CD4-positive, alpha-beta T cell (primary cell): Measurements from ENCODE around the gene MSH3. TPM values are rescaled to one million over a fixed set of nuclear protein-coding genes. Genes with fewer than 3 reads are reported as not detected.
"Not testable (repeated sequence)": the region's sequence is repeated elsewhere in the genome, so short reads cannot be mapped to it uniquely, and the experiment has no call there.

Experiments used
- ATAC-seq: fragments of 200-7000 bp; cut with Tn5 transposase; one replicate; pipeline ENCODE4 v1.10.0; 2022; ENCODE audit warnings: mild to moderate bottlenecking; ENCODE audit not compliant: poor library complexity
- CTCF ChIA-PET: fragments of 350-600 bp; sonication (Branson Sonifier 250); formaldehyde crosslinking; loops from one replicate; lab custom pipeline; 2021; ENCODE audit warnings: antibody characterized with exemption, inconsistent platforms; lab: Charles Lee
- POLR2A ChIA-PET: fragments of 350-600 bp; sonication (Branson Sonifier 250); formaldehyde crosslinking; loops from one replicate; lab custom pipeline; 2021; ENCODE audit warnings: antibody characterized with exemption, inconsistent platforms; lab: Charles Lee
- DNase-seq, 14 experiments: peaks; one replicate each; pipeline ENCODE4 v3.0.0-alpha.2; 2013 to 2020; ENCODE audit warnings: mixed read lengths in 2 of 14
- H3K27ac ChIP-seq, 2 donors: one replicate each; pipeline versions ENCODE4 v1.5.1 to v1.7.0; 2013; ENCODE audit warnings: low read length in 2 of 2, low read depth in 1 of 2, mild to moderate bottlenecking in 1 of 2
- H3K27me3 ChIP-seq, 2 experiments: 1 replicate in 1 of 2; 2 replicates in 1 of 2; pipeline versions ENCODE4 v1.6.1 to v1.7.0; 2013; ENCODE audit warnings: low read length in 2 of 2, control low read depth in 1 of 2, mild to moderate bottlenecking in 1 of 2, moderate library complexity in 1 of 2; ENCODE audit not compliant: insufficient read depth in 2 of 2, control insufficient read depth in 1 of 2
- H3K36me3 ChIP-seq: one replicate; pipeline ENCODE4 v1.6.1; 2013; ENCODE audit warnings: low read length, control low read depth; ENCODE audit not compliant: insufficient read depth
- H3K4me1 ChIP-seq: one replicate; pipeline ENCODE4 v1.6.1; 2013; ENCODE audit warnings: low read length, control low read depth; ENCODE audit not compliant: insufficient read depth
- H3K4me3 ChIP-seq: one replicate; pipeline ENCODE4 v1.5.1; 2013; ENCODE audit warnings: mild to moderate bottlenecking, low read length, moderate library complexity
- H3K9me3 ChIP-seq, 2 experiments: 1 replicate in 1 of 2; 2 replicates in 1 of 2; pipeline versions ENCODE4 v1.6.1 to v1.7.0; 2013; ENCODE audit warnings: low read length in 2 of 2, mild to moderate bottlenecking in 2 of 2, control low read depth in 1 of 2, moderate library complexity in 1 of 2; ENCODE audit not compliant: control insufficient read depth in 1 of 2, insufficient read depth in 1 of 2
- H3K27ac Mint-ChIP-seq: one replicate; pipeline ENCODE4 v1.8.0; 2020; ENCODE audit warnings: mixed read lengths
- H3K27me3 Mint-ChIP-seq: one replicate; pipeline ENCODE4 v1.8.0; 2021; ENCODE audit warnings: mixed read lengths
- H3K36me3 Mint-ChIP-seq: one replicate; pipeline ENCODE4 v1.8.0; 2021; ENCODE audit warnings: low read depth, mixed read lengths
- H3K4me1 Mint-ChIP-seq: one replicate; pipeline ENCODE4 v1.8.0; 2021; ENCODE audit warnings: low read depth, mixed read lengths
- H3K4me3 Mint-ChIP-seq: one replicate; pipeline ENCODE4 v1.8.0; 2020; ENCODE audit warnings: mild to moderate bottlenecking, mixed read lengths
- H3K9me3 Mint-ChIP-seq: one replicate; pipeline ENCODE4 v1.8.0; 2020; ENCODE audit warnings: mixed read lengths
- intact Hi-C, 2 experiments: fragments of 100-400 bp; cut with DNase I in 1 of 2; cut with micrococcal nuclease in 1 of 2; formaldehyde crosslinking; loops; one replicate each; pipeline versions ENCODE4 v1.15.1 to v1.9.0; 2023 to 2025; cut with DNase I, micrococcal nuclease
- total RNA-seq, 174 experiments: library from RNA in 2 of 174; stranded (reverse) in 2 of 174; gene quantifications; one replicate each; pipeline ENCODE4 v1.2.3 and lab custom pipeline; 2021 to 2026
- TF ChIP-seq, protein P1 (sequence below): fragments of 200-600 bp; IDR thresholded peaks from one replicate; pipeline ENCODE4 v1.8.0; 2022; ENCODE audit warnings: antibody characterized with exemption, mild to moderate bottlenecking

MSH3 gene
- total RNA-seq, 2 experiments from 2014 or later, result 11.3 to 13.0 TPM

DNA sequence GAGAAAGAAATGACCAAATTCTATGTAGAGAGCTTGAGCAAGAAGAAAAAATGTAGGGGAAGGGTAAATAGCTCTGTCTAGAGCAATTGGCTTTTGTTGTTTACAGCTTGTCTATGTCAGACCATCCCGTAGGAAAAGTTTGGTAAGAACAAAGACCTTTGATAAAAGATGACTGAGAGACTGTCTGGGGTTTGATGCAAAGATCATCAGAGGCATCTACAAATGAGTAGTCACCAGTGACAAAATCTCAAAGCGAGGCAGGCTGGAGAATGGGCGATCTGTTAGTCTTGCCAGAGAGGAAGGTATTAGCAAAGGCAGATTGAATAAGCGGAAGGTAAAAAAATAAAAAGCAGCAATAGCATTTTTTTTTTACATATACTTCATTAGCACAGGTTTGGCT, 180.7 kb downstream of the MSH3 start:
- H3K4me1 ChIP-seq, result no peaks in the 10 kb centered on the region
- H3K9me3 ChIP-seq, result no peaks in the 10 kb centered on the region
- no peaks in the 10 kb centered on the region for H3K4me1 Mint-ChIP-seq
- CTCF ChIA-PET, result no interaction called here
- POLR2A ChIA-PET, result no interaction called here
- no peaks in the 10 kb centered on the region for H3K27me3 Mint-ChIP-seq
- ATAC-seq (no peak), DNase-seq (no peak)
- H3K4me3 ChIP-seq, result no peak overlapping the region
- no peaks in the 10 kb centered on the region for H3K27me3 ChIP-seq
- no peak overlapping the region for H3K4me3 Mint-ChIP-seq
- H3K36me3 ChIP-seq, result peaks cover 7% of the 10 kb centered on the region
- H3K36me3 Mint-ChIP-seq, result peaks cover 37% of the 10 kb centered on the region
- intact Hi-C loops, result no loop called here
- no peak overlapping the region for H3K27ac ChIP-seq
- H3K9me3 Mint-ChIP-seq, result no peaks in the 10 kb centered on the region
- TF ChIP-seq, protein P1, sequence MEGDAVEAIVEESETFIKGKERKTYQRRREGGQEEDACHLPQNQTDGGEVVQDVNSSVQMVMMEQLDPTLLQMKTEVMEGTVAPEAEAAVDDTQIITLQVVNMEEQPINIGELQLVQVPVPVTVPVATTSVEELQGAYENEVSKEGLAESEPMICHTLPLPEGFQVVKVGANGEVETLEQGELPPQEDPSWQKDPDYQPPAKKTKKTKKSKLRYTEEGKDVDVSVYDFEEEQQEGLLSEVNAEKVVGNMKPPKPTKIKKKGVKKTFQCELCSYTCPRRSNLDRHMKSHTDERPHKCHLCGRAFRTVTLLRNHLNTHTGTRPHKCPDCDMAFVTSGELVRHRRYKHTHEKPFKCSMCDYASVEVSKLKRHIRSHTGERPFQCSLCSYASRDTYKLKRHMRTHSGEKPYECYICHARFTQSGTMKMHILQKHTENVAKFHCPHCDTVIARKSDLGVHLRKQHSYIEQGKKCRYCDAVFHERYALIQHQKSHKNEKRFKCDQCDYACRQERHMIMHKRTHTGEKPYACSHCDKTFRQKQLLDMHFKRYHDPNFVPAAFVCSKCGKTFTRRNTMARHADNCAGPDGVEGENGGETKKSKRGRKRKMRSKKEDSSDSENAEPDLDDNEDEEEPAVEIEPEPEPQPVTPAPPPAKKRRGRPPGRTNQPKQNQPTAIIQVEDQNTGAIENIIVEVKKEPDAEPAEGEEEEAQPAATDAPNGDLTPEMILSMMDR, result no peak
- no peak overlapping the region for H3K27ac Mint-ChIP-seq

DNA sequence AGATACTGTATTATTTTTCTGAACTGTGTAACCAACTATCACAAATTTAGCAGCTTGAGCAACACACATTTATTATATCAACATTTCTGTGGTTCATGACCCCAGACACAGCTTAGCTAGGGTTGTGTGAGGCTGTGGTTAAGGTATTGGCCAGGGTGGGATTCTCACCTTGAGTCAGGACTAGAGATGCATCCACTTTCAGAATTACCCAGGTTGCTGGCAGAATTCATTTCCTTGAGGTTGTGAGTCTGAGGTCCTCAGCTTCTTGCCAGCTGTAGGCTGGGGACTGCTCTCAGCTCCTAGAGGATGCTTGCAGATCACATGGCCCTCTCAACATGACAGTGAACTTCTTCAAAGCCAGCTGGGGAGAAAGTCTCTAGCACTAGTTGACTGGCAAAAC, 183.2 kb downstream of the MSH3 start:
- intact Hi-C loops, result no loop called here
- POLR2A ChIA-PET, result interaction anchor here (0.7 kb wide), 1 partner anchor 18 kb away, joined by 3 read pairs; no protein-coding TSS in a partner anchor
- H3K4me1 Mint-ChIP-seq, result peaks cover 3% of the 10 kb centered on the region

DNA sequence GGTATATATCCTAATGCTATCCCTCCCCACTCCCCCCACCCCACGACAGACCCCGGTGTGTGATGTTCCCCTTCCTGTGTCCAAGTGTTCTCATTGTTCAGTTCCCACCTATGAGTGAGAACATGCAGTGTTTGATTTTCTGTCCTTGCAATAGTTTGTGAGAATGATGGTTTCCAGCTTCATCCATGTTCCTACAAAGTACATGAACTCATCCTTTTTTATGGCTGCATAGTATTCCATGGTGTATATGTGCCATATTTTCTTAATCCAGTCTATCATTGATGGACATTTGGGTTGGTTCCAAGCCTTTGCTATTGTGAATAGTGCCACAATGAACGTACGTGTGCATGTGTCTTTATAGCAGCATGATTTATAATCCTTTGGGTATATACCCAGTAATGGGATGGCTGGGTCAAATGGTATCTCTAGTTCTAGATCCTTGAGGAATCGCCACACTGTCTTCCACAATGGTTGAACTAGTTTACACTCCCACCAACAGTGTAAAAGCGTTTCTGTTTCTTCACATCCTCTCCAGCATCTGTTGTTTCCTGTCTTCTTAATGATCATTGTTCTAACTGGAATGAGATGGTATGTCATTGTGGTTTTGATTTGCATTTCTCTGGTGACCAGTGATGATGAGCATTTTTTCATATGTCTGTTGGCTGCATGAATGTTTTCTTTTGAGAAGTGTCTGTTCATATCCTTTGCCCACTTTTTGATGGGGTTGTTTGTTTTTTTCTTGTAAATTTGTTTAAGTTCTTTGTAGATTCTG, 186.8 kb downstream of the MSH3 start:
- H3K9me3 Mint-ChIP-seq, H3K4me3 Mint-ChIP-seq, intact Hi-C loops, ATAC-seq, H3K27me3 Mint-ChIP-seq, POLR2A ChIA-PET, H3K27me3 ChIP-seq, H3K36me3 ChIP-seq, H3K4me3 ChIP-seq, CTCF ChIA-PET, DNase-seq, H3K4me1 ChIP-seq, H3K27ac Mint-ChIP-seq, H3K9me3 ChIP-seq, H3K27ac ChIP-seq: not testable (repeated sequence)
- peaks cover 18% of the 10 kb centered on the region for H3K4me1 Mint-ChIP-seq
- H3K36me3 Mint-ChIP-seq, result peaks cover 55% of the 10 kb centered on the region

More for the DNA sequence above, 183.2 kb downstream of the MSH3 start:
- CTCF ChIA-PET, result no interaction called here
- DNase-seq, result peak in 2 of 14 experiments; percentile 0 to 25
- no peaks in the 10 kb centered on the region for H3K27me3 ChIP-seq
- peaks cover 2% of the 10 kb centered on the region for H3K36me3 ChIP-seq
- no peak for ATAC-seq
- no peak overlapping the region for H3K27ac ChIP-seq
- no peaks in the 10 kb centered on the region for H3K4me1 ChIP-seq
- Mint-ChIP-seq H3K9me3 (no peaks in the 10 kb centered on the region), H3K4me3 (no peak overlapping the region), H3K27me3 (no peaks in the 10 kb centered on the region), H3K27ac (no peak overlapping the region), H3K36me3 (peaks cover 38% of the 10 kb centered on the region)
- TF ChIP-seq, protein P1, result no peak
- no peak overlapping the region for H3K4me3 ChIP-seq
- no peaks in the 10 kb centered on the region for H3K9me3 ChIP-seq

DNA sequence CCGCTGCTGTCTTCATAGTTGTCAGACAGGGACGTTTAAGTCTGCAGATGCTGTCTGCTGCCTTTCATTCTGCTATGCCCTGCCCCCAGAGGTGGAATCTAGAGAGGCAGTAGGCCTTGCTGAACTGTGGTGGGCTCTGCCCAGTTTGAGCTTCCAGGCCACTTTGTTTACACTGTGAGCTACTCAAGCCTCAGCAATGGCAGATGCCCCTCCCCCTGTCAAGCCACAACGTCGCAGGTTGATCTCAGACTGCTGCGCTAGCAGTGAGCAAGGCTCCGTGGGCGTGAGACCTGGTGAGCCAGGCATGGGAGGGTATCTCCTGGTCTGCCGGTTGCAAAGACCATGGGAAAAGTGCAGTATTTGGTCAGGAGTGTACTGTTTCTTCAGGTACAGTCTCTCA, 192.0 kb downstream of the MSH3 start:
- CTCF ChIA-PET, H3K27ac ChIP-seq, ATAC-seq, H3K27ac Mint-ChIP-seq, intact Hi-C loops, POLR2A ChIA-PET, H3K27me3 ChIP-seq, H3K27me3 Mint-ChIP-seq, H3K9me3 Mint-ChIP-seq, H3K4me3 Mint-ChIP-seq, H3K4me1 ChIP-seq, H3K4me3 ChIP-seq: not testable (repeated sequence)
- peaks cover 20% of the 10 kb centered on the region for H3K4me1 Mint-ChIP-seq
- H3K36me3 ChIP-seq, result peaks cover 11% of the 10 kb centered on the region
- peak in 1 of 14 experiments; percentile 8 for DNase-seq
- peaks cover 9 to 23% of the 10 kb centered on the region in 2 experiments for H3K9me3 ChIP-seq
- H3K36me3 Mint-ChIP-seq, result peaks cover 94% of the 10 kb centered on the region

DNA sequence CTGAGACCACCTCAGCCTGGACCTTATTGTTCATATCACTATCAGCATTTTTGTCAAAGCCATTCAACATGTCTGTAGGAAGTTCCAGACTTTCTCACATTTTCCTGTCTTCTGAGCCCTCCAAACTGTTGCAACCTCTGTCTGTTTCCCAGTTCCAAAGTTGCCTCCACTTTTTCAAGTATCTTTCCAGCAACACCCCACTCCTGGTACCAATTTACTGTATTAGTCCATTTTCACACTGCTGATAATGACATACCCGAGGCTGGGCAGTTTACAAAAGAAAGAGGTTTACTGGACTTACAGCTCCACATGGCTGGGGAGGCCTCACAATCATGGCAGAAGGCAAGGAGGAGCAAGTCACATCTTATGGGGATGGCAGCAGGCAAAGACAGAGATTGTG, 195.7 kb downstream of the MSH3 start:
- CTCF ChIA-PET, H3K27me3 ChIP-seq, POLR2A ChIA-PET, intact Hi-C loops, H3K9me3 Mint-ChIP-seq, H3K27me3 Mint-ChIP-seq, DNase-seq, ATAC-seq, H3K4me1 ChIP-seq, H3K27ac ChIP-seq, H3K4me3 ChIP-seq, H3K27ac Mint-ChIP-seq, H3K4me3 Mint-ChIP-seq: not testable (repeated sequence)
- peaks cover 9 to 23% of the 10 kb centered on the region in 2 experiments for H3K9me3 ChIP-seq
- Mint-ChIP-seq H3K36me3 (peaks cover 98% of the 10 kb centered on the region), H3K4me1 (peaks cover 16% of the 10 kb centered on the region)
- peaks cover 23% of the 10 kb centered on the region for H3K36me3 ChIP-seq
